ENCODE results near the gene SLC15A2. TPM values are rescaled to one million over a fixed set of nuclear protein-coding genes. Genes with fewer than 3 reads are reported as not detected.

Gene SLC15A2
- total and polyA plus RNA-seq, 10 of the 15 experiments (the other 5 are each of a cell fraction or from before 2014, with no cell fraction given) = 0.64 to 7.2 (median 2.4) TPM

DNA sequence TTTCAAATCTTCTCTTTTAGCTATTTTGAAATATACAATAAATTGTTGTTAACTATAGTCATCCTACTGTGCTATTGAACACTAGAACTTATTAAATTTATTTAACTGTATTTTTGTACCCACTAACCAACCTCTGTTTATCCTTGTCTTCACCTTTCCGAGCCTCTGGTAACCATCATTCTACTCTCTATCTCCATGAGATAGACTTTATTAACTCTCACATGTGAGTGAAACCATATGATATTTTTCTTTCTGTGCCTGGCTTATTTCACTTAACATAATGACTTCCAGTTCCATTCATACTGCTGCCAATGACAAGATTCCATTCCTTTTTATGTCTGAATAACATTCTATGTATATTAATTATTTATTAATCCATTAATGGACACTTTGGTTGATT, 15.8 kb upstream of the SLC15A2 start (continued):
- TF ChIP-seq, protein P1, sequence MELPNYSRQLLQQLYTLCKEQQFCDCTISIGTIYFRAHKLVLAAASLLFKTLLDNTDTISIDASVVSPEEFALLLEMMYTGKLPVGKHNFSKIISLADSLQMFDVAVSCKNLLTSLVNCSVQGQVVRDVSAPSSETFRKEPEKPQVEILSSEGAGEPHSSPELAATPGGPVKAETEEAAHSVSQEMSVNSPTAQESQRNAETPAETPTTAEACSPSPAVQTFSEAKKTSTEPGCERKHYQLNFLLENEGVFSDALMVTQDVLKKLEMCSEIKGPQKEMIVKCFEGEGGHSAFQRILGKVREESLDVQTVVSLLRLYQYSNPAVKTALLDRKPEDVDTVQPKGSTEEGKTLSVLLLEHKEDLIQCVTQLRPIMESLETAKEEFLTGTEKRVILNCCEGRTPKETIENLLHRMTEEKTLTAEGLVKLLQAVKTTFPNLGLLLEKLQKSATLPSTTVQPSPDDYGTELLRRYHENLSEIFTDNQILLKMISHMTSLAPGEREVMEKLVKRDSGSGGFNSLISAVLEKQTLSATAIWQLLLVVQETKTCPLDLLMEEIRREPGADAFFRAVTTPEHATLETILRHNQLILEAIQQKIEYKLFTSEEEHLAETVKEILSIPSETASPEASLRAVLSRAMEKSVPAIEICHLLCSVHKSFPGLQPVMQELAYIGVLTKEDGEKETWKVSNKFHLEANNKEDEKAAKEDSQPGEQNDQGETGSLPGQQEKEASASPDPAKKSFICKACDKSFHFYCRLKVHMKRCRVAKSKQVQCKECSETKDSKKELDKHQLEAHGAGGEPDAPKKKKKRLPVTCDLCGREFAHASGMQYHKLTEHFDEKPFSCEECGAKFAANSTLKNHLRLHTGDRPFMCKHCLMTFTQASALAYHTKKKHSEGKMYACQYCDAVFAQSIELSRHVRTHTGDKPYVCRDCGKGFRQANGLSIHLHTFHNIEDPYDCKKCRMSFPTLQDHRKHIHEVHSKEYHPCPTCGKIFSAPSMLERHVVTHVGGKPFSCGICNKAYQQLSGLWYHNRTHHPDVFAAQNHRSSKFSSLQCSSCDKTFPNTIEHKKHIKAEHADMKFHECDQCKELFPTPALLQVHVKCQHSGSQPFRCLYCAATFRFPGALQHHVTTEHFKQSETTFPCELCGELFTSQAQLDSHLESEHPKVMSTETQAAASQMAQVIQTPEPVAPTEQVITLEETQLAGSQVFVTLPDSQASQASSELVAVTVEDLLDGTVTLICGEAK (IDR thresholded peaks at IDR 0.05; ENCODE audit: borderline replicate concordance) = no peak
- no peak for TF ChIP-seq ZZZ3 (IDR thresholded peaks at IDR 0.05; ENCODE audit: control insufficient read depth, insufficient read length, low read depth)
- TF ChIP-seq SP1 (IDR thresholded peaks at IDR 0.05; ENCODE audit: low read depth, low read length) = no peak
- TF ChIP-seq BACH1 (IDR thresholded peaks at IDR 0.05; ENCODE audit: borderline replicate concordance) = no peak
- TF ChIP-seq CHD1 (IDR thresholded peaks at IDR 0.05; ENCODE audit: low read depth, low read length) = no peak
- no peak for TF ChIP-seq SMAD5 (IDR thresholded peaks at IDR 0.05; ENCODE audit: low read depth)
- TF ChIP-seq, protein P2, sequence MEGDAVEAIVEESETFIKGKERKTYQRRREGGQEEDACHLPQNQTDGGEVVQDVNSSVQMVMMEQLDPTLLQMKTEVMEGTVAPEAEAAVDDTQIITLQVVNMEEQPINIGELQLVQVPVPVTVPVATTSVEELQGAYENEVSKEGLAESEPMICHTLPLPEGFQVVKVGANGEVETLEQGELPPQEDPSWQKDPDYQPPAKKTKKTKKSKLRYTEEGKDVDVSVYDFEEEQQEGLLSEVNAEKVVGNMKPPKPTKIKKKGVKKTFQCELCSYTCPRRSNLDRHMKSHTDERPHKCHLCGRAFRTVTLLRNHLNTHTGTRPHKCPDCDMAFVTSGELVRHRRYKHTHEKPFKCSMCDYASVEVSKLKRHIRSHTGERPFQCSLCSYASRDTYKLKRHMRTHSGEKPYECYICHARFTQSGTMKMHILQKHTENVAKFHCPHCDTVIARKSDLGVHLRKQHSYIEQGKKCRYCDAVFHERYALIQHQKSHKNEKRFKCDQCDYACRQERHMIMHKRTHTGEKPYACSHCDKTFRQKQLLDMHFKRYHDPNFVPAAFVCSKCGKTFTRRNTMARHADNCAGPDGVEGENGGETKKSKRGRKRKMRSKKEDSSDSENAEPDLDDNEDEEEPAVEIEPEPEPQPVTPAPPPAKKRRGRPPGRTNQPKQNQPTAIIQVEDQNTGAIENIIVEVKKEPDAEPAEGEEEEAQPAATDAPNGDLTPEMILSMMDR (IDR thresholded peaks at IDR 0.05 in 2 of 3, conservative IDR thresholded peaks at IDR 0.05 in 1 of 3; ENCODE audit: control insufficient read depth in 2 of 3, extremely low read depth in 1 of 3, insufficient read depth in 1 of 3, low read depth in 3 of 3, low read length in 3 of 3) = no peak
- TF ChIP-seq KDM1A (IDR thresholded peaks at IDR 0.05; ENCODE audit: borderline replicate concordance) = no peak
- TF ChIP-seq, protein P3, sequence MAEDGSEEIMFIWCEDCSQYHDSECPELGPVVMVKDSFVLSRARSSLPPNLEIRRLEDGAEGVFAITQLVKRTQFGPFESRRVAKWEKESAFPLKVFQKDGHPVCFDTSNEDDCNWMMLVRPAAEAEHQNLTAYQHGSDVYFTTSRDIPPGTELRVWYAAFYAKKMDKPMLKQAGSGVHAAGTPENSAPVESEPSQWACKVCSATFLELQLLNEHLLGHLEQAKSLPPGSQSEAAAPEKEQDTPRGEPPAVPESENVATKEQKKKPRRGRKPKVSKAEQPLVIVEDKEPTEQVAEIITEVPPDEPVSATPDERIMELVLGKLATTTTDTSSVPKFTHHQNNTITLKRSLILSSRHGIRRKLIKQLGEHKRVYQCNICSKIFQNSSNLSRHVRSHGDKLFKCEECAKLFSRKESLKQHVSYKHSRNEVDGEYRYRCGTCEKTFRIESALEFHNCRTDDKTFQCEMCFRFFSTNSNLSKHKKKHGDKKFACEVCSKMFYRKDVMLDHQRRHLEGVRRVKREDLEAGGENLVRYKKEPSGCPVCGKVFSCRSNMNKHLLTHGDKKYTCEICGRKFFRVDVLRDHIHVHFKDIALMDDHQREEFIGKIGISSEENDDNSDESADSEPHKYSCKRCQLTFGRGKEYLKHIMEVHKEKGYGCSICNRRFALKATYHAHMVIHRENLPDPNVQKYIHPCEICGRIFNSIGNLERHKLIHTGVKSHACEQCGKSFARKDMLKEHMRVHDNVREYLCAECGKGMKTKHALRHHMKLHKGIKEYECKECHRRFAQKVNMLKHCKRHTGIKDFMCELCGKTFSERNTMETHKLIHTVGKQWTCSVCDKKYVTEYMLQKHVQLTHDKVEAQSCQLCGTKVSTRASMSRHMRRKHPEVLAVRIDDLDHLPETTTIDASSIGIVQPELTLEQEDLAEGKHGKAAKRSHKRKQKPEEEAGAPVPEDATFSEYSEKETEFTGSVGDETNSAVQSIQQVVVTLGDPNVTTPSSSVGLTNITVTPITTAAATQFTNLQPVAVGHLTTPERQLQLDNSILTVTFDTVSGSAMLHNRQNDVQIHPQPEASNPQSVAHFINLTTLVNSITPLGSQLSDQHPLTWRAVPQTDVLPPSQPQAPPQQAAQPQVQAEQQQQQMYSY (CRISPR knock-in tag; IDR thresholded peaks at IDR 0.05) = no peak
- no peak for TF ChIP-seq EGR1 (IDR thresholded peaks at IDR 0.05; ENCODE audit: borderline replicate concordance in 1 of 2, low read depth in 2 of 2, low read length in 2 of 2)
- TF ChIP-seq ZSCAN29 (IDR thresholded peaks at IDR 0.05) = no peak
- TF ChIP-seq CBX5 (IDR thresholded peaks at IDR 0.05; ENCODE audit: low read depth) = no peak
- no peak for TF ChIP-seq LARP7 (IDR thresholded peaks at IDR 0.05)
- TF ChIP-seq NFIC (IDR thresholded peaks at IDR 0.05; ENCODE audit: low read depth, low read length) = no peak
- TF ChIP-seq ETV6 (conservative IDR thresholded peaks at IDR 0.05 in 1 of 2, IDR thresholded peaks at IDR 0.05 in 1 of 2; ENCODE audit: borderline replicate concordance in 1 of 2, low read depth in 1 of 2) = no peak
- no peak for TF ChIP-seq PAX8 (IDR thresholded peaks at IDR 0.05)
- no peak for TF ChIP-seq SRF (IDR thresholded peaks at IDR 0.05; ENCODE audit: low read depth in 2 of 2, low read length in 2 of 2)
- TF ChIP-seq MTA2 (IDR thresholded peaks at IDR 0.05; ENCODE audit: low read depth) = no peak
